ENCODE measurements around the gene NANP. TPM values are rescaled to one million over a fixed set of nuclear protein-coding genes. Genes with fewer than 3 reads are reported as not detected.
"Not testable (repeated sequence)": the region's sequence is repeated elsewhere in the genome, so short reads cannot be mapped to it uniquely, and the experiment has no call there.

The NANP gene
- total RNA-seq, 2 donors from 2014 or later, result 6.9 to 9.0 TPM

- H3K27ac ChIP-seq, result no peak overlapping the region
Measured at GRCh38 chr20:25606094-25606695, 17.6 kb downstream of the NANP start.

GRCh38 chr20:25605148-25605547 is 18.7 kb downstream of the NANP start:
- no peak overlapping the region for H3K27ac ChIP-seq
- no peak for ATAC-seq (ENCODE audit: insufficient number of reproducible peaks, low FRiP score, low read depth)
- TF ChIP-seq, protein P1, sequence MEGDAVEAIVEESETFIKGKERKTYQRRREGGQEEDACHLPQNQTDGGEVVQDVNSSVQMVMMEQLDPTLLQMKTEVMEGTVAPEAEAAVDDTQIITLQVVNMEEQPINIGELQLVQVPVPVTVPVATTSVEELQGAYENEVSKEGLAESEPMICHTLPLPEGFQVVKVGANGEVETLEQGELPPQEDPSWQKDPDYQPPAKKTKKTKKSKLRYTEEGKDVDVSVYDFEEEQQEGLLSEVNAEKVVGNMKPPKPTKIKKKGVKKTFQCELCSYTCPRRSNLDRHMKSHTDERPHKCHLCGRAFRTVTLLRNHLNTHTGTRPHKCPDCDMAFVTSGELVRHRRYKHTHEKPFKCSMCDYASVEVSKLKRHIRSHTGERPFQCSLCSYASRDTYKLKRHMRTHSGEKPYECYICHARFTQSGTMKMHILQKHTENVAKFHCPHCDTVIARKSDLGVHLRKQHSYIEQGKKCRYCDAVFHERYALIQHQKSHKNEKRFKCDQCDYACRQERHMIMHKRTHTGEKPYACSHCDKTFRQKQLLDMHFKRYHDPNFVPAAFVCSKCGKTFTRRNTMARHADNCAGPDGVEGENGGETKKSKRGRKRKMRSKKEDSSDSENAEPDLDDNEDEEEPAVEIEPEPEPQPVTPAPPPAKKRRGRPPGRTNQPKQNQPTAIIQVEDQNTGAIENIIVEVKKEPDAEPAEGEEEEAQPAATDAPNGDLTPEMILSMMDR (IDR thresholded peaks at IDR 0.05), result no peak

More at GRCh38 chr20:25606094-25606695, 17.6 kb downstream of the NANP start:
- H3K36me3 ChIP-seq, result no peaks in the 10 kb centered on the region
- H3K27me3 ChIP-seq (replicated peaks; ENCODE audit: insufficient read depth), result no peaks in the 10 kb centered on the region
- no peak for DNase-seq (ENCODE audit: low spot score)
- no peaks in the 10 kb centered on the region for H3K4me1 ChIP-seq (ENCODE audit: control insufficient read depth in 1 of 2, low read depth in 2 of 2)
- H3K9me3 ChIP-seq, result no peaks in the 10 kb centered on the region
- no peak overlapping the region for H3K4me3 ChIP-seq
- TF ChIP-seq, protein P1 (IDR thresholded peaks at IDR 0.05), result no peak
- no peak for ATAC-seq (ENCODE audit: insufficient number of reproducible peaks, low FRiP score, low read depth)

GRCh38 chr20:25604611-25605010 is 19.2 kb downstream of the NANP start:
- no peaks in the 10 kb centered on the region for H3K9me3 ChIP-seq
- TF ChIP-seq, protein P1 (IDR thresholded peaks at IDR 0.05), result no peak

More at GRCh38 chr20:25605148-25605547, 18.7 kb downstream of the NANP start:
- Histone ChIP-seq H3K36me3 (no peaks in the 10 kb centered on the region), H3K4me3 (no peak overlapping the region), H3K4me1 (ENCODE audit: control insufficient read depth in 1 of 2, low read depth in 2 of 2) (no peaks in the 10 kb centered on the region), H3K27me3 (replicated peaks; ENCODE audit: insufficient read depth) (no peaks in the 10 kb centered on the region), H3K9me3 (no peaks in the 10 kb centered on the region)
- DNase-seq (ENCODE audit: low spot score), result no peak

DNA sequence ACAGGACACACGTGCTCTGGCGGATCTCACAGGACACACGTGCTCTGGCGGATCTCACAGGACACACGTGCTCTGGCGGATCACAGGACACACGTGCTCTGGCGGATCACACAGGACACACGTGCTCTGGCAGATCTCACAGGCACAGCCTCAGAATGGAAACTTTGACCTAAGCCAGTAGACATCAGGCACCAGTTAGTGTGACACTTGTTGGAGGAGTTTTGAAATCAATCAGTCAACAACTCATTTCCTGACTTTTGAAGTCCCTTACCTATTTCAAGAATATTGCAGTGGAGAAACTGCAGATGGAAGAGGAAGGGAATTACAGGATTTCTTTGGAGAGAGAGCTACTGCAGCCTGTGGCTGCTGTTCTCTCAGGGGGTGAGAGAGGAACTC is 20.9 kb downstream of the NANP start:
- not testable (repeated sequence) for DNase-seq (ENCODE audit: low spot score)

More at GRCh38 chr20:25604611-25605010, 19.2 kb downstream of the NANP start:
- Histone ChIP-seq H3K27ac (no peak overlapping the region), H3K36me3 (no peaks in the 10 kb centered on the region), H3K4me3 (no peak overlapping the region), H3K4me1 (ENCODE audit: control insufficient read depth in 1 of 2, low read depth in 2 of 2) (no peaks in the 10 kb centered on the region), H3K27me3 (replicated peaks; ENCODE audit: insufficient read depth) (no peaks in the 10 kb centered on the region)
- ATAC-seq (ENCODE audit: insufficient number of reproducible peaks, low FRiP score, low read depth) (no peak), DNase-seq (ENCODE audit: low spot score) (no peak)

DNA sequence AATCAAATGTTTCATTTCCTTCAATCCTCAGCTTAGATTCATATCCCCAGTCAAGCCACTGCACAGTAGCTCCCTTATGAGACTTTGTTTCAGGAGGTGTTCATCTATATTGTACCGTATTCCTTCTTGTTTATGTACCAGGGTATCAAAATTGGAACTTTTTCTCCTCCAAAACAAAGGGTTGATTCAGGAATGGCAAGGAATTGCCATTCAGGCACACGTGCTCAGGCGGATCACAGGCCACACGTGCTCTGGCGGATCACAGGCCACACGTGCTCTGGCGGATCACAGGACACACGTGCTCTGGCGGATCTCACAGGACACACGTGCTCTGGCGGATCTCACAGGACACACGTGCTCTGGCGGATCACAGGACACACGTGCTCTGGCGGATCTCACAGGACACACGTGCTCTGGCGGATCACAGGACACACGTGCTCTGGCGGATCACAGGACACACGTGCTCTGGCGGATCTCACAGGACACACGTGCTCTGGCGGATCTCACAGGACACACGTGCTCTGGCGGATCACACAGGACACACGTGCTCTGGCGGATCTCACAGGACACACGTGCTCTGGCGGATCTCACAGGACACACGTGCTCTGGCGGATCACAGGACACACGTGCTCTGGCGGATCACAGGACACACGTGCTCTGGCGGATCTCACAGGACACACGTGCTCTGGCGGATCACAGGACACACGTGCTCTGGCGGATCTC is 21.5 kb downstream of the NANP start:
- not testable (repeated sequence) for H3K27me3 ChIP-seq (replicated peaks; ENCODE audit: insufficient read depth); H3K4me1 ChIP-seq (ENCODE audit: control insufficient read depth in 1 of 2, low read depth in 2 of 2); H3K36me3 ChIP-seq; DNase-seq (ENCODE audit: low spot score); H3K27ac ChIP-seq; H3K4me3 ChIP-seq; ATAC-seq (ENCODE audit: insufficient number of reproducible peaks, low FRiP score, low read depth); H3K9me3 ChIP-seq

More for the DNA sequence above, 20.9 kb downstream of the NANP start:
- not testable (repeated sequence) for H3K27ac ChIP-seq; ATAC-seq (ENCODE audit: insufficient number of reproducible peaks, low FRiP score, low read depth); H3K36me3 ChIP-seq; H3K27me3 ChIP-seq (replicated peaks; ENCODE audit: insufficient read depth); H3K4me1 ChIP-seq (ENCODE audit: control insufficient read depth in 1 of 2, low read depth in 2 of 2); H3K4me3 ChIP-seq; H3K9me3 ChIP-seq

- H3K4me3 ChIP-seq, result no peak overlapping the region
- H3K36me3 ChIP-seq, result no peaks in the 10 kb centered on the region
- H3K27ac ChIP-seq, result no peak overlapping the region
- ATAC-seq (ENCODE audit: insufficient number of reproducible peaks, low FRiP score, low read depth) (no peak), DNase-seq (ENCODE audit: low spot score) (no peak)
- H3K9me3 ChIP-seq, result no peaks in the 10 kb centered on the region
- H3K4me1 ChIP-seq (ENCODE audit: control insufficient read depth in 1 of 2, low read depth in 2 of 2), result no peaks in the 10 kb centered on the region
- H3K27me3 ChIP-seq (replicated peaks; ENCODE audit: insufficient read depth), result no peaks in the 10 kb centered on the region
- TF ChIP-seq, protein P1 (IDR thresholded peaks at IDR 0.05), result no peak
Measured at GRCh38 chr20:25601659-25602058, 22.2 kb downstream of the NANP start.
